GM19395 (cell line): ENCODE data around the gene SIL1.

ENCODE experiments used
- ATAC-seq: cut with Tn5 transposase; IDR thresholded peaks from one replicate; pipeline ENCODE4 v1.9.1; 2021; ENCODE audit warnings: mild to moderate bottlenecking, moderate library complexity; ENCODE audit not compliant: unreplicated experiment

Gene SIL1

DNA sequence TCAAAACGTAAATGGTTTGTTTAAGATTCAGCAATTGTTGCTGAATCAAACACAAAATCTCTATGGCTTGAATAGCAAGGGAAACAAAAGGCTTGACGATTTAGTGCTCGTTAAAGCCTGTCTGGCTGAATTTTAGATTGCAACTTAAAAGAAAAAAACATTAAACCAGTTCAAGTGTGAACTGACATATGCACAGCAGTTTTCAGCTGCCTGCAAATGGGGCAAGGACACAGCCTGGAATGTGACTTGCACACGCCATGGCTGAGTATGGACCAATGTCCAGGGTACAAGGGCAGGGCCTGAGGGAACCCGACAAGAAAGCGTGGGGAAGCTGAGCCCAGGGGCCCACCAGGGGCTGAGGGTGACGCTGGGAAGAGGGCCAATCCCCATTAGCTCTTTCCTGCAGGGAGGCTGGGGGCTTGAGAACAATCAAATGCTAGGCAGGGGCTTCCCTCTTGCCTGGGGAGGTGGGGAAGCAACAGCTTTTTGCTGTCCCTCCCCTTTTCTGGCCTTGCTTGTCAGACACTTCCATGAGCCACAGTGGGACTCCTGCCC, 233.4 kb downstream of the SIL1 start:
- ATAC-seq = no peak

DNA sequence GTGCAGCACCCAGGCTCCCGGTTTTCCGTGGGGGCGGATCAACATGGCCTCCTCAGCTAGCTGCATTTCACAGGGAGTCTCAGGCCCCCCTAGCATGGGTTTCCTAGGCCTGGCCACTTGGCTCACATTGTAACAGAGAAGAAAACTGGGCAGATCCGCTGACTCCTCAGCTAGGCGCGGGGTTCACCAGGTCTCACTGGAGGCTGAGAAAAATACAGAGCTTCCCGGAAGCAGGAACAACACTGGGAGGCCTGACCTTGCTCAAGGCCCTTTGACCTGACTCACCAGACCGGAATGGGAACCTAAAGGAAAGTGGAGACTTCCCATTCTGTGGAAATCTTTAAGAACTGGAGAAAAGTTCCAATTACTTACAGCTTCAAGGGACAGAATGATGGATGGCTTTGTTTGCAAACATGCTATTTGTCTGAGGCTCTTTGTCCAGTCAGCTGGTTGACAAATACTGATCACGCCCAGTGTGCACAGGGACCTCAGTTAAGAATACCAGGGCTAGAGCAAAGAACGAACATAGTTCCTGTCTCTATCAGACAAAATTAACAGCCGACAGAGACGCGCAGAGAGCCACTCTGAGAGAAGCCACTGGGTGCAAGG, 234.3 kb downstream of the SIL1 start:
- no peak for ATAC-seq

DNA sequence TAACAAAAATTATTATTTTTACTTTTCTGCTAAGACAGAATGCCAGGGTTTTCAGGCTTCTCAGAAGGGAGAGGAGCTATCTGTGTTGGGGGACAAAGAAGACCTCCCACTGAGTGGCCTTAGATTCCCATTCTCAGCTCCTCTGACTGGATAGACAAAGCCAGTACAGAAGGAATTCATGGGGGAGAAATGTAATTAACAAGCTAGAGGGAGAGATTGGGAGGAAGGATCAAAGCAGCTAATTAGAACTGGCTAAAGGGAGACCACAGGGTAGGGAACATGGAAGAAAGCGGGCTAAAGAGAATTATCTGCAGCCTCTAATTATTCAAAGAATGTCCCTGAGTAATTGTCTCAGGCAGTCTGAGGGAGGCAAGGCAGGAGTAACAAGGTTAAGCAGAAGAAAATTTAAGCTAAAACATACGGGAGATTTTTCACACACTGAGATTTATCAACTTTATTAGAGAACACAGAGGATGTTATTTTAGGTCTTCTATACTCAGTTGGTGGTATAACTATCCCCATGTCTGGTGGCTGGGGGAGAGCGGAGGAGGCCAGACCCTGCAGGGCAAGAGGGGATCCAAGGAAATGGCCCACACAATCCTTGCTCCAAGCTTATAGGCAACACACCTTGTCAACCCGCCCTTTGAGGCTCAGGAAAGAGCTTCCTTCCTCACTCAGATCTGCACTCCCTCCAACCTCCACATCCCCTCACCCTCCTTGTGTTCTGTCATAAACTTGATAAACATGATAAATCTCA, 235.4 kb downstream of the SIL1 start:
- ATAC-seq = no peak

DNA sequence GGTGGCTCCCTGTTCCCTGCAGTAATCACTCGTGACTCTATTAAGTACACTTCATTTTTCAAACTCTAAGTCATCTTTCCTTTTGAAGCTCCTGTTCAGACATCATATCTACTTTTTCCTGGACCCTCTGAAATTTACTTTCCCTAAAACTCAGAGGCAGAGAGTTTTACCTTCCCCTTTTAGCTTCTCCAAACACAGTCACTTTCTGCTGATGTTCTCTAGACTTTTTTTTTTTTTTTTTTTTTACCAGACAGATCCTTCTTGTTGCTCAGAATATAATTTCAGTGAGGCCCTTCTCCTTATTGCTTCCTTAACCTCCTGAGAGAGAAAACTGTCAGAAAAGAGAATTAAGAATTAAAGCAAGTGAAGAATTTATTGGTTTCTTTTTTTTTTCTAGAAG, 236.4 kb downstream of the SIL1 start:
- ATAC-seq = no peak

DNA sequence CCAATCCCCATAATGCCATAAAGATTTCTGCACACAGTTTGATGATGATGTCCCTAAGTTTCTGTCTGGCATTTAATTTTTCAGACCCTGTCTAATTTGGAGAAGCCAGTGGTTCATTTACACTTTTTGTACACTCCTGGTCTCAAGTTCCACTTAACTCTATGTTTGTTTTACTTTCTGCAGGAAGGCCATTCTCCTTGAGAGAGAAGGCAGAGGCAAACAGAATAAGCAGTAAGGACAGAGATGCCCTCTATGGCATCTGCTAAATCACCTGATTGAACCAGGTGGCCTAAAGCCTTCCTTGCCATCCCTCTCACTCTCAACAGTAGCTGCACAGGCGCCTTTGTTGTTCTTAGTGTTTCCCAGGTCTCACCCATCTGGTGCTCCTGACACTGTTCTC, 236.9 kb downstream of the SIL1 start:
- no peak for ATAC-seq

DNA sequence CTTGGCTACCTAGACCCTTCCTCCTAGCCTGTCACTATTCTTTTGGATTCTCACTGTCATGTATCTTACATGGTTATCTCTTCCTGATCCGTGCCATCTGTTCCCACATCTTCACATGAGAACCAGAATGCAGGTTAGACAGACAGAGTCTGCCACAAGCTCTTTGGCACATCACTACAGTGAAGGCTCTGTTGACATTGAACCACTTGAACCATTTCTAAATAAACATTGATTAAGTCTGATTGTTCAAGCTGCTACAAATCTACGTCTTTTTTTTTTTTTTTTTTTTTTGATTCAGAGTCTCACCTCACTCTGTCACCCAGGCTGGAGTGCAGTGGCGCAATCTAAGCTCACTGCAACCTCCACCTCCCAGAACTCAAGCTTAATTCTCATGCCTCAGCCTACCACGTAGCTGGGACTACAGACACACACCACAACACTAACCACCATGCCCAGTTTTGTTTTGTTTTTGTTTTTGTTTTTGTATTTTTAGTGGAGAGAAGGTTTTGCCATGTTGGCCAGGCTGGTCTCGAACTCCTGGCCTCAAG, 237.9 kb downstream of the SIL1 start:
- ATAC-seq = no peak

DNA sequence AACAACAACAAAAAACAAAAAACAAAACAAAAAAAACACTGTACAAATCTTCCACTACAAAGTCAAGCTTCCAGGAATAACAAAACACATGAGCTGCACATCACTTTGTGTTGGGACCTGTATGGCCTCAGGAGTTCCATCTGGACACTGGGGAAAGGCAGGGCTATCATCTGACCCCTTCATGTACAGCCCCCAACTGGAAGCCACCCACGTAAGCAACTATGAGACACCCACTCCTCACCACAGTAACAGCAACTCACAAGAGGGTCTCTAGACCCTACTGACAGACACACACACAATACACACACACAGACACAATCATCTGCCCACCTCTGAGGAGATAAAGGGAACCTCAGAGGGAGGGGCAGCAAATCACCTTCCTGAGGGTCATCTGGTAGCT, 241.4 kb downstream of the SIL1 start:
- no peak for ATAC-seq

DNA sequence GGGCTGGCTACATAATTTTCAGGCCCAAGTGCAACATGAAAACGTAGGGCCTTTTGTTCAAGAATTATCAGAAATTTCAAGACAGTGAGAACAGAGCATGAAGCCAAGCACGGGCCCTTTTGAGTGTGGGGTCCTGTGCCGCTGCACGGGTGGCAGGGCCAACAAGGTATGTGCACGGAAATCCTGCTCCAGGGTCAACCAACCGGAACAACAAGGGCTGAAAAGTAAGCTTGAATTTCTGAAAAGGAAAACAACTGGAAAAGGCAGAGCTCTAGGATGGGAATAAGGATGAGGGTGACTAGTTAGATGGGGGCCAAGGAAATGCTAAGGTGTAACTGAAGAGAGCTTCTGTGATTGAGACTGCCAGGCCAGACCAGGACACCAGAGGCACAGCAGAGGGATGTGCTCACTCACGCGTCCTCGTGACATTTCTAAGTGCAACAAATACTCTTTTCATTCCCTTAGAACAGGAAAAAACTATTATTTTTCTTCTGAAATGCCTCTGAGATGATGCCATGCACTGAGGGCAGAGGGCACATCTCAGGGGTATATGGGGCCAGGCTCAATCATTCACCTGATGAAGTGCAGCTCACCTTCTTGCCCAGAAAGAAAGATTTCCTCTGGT, 242.4 kb downstream of the SIL1 start:
- no peak for ATAC-seq

DNA sequence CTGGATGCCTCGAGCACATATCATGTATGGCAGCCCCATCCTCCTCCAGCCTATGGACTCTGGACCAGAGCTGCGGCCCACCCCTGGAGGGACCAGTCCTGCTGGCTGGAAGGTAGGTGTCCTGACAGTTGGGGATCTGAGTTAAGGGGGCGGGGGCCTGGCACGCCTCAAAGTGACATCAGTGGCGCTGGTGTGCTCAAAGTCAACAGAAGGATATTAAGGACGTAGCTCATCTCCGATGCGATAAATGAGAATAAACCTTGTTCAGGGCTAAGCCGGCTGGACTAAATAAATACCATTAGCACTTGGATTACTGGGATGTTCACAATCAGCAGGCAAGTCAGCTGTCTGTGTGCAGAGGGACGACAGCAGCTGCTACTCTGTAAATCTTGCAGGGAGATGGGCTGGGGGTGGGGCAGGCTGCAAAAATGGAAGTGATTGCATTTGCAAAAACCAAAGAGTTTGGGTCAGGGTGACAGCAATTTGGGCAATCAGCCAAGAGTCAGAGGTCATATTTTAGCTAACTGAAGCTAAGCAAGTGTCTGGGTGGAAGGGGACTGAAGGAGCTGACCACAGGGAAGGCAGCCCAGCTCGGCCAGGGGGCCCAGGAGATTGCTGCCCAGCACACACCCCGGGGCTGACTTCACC, 243.0 kb downstream of the SIL1 start:
- no peak for ATAC-seq

DNA sequence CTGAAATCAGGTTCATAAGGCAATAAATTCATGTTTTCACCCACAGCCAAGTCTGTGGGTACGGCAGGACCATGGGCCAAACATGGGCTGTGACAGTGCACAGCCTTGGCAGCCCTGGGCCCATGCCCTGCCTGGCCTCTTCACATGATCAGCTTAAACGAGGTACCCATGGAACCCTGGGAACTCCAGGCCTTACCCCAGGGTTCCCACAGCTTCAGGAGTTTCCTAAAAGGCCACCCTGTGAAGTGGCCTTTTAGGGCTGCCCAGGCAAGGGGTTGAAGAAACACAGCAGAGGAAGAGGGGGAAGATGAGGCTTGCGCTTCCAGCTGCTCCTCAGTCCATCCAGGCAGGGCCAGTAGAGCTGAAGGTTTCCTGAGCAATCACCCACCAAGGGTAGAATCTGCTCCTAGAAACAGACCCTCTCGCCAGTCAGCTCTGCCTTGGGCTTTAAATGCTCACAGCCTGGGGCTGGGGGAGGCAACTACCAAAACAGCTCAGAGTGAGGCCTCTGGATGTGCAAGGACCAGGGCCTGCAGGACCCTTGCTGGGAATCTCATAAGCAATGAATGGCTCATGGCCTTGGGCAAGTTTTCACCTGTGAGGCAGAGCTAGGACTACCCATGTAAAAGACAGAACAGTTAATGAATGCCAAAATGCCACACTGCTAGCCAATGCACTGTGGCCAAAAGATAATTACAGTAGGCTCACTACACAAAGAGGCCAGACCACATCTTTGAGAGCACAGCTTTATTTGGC, 243.7 kb downstream of the SIL1 start:
- no peak for ATAC-seq

DNA sequence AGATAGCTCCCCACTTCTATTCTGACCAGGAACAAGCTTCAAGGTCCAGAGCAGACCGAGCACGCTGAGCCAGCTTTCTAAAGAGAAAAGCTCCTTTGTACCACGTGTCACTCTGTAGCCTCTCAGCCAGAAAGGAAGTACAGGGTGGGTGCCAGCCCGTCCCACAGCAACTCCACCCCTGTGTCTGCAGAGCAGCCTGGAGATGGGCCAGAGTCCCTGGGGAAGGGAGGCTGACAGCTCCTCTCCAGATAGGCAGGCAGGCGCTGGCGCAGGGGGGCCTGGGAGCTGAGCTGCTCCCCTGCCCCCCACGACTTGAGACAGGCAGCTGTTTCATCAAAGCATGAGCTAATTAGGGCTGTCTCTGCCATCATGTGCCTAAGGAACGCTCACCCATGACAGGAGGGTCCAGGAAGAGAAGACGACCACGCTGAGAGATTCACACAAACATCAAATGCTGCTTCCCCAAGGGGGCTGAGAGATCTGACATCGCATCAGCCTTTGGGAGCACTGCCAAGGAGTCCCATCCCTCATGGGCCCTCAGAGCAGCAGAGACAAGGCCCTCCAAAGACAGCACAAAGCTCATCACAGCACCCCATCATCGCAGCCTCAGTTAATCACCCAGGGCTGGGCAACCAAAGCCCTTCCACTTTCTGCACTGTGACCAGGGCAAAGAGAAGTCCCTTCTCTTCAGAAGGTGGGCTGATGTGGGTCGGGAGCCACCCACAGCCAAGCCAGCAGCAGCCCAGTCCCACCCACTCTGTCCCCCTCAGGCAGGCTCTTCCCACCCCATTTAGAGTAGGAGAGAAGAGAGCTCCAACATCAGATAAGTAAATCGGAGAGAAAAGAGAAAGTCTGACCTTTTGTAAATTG, 244.5 kb downstream of the SIL1 start:
- ATAC-seq = peak; percentile 76

DNA sequence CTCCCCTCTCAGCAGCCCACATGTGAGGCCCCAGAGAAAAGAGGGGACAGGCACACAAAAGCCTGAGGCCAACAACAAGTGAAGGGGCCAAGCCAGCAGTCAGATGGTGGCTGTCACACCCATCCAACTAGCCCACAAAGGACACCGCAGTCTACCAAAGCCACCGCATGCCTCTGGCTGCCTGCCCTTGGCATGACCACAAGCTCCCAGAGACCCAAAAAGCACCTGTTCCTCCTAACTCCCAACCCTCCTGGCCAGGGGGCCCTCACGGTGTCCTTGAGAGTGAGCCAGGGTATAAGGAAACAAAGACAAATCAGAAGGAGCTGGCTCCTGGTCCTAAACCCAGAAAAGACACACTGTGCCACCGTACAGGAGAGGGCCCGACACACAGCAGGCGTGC, 245.2 kb downstream of the SIL1 start:
- ATAC-seq = no peak

DNA sequence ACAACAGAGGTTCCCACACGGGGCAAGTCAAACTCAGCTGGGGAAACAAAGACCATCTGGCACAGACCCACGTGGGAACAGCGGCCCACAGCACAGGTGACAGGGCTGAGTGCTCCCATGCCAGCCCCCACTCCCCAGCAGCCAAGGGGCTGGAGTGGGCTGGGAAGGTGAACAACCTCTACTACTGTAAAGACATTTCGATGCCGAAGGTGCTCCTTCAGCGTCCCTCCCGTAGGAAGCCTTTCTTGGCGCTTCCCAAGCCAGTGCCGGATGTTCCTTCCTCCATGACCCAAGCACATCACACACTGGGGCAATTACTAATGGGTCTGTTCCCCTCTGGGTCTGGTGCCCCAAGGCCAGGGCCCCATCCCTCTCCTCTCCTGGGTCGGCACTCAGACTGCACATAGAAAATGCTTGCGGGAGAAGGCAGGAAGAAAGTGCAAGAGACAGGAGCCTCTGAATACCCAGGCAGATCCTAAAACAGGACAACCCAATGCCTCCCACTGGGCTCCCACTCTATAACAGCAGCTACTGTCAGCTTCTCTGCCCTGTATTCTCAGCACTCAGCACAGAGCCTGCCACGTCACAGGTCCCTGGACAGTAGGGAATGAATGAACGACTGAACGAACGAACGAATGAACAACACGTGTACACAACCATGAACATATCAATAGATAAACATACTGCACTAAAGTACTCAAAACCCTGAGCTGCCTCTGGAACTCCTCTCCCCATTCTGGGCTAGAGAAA, 246.0 kb downstream of the SIL1 start:
- no peak for ATAC-seq

DNA sequence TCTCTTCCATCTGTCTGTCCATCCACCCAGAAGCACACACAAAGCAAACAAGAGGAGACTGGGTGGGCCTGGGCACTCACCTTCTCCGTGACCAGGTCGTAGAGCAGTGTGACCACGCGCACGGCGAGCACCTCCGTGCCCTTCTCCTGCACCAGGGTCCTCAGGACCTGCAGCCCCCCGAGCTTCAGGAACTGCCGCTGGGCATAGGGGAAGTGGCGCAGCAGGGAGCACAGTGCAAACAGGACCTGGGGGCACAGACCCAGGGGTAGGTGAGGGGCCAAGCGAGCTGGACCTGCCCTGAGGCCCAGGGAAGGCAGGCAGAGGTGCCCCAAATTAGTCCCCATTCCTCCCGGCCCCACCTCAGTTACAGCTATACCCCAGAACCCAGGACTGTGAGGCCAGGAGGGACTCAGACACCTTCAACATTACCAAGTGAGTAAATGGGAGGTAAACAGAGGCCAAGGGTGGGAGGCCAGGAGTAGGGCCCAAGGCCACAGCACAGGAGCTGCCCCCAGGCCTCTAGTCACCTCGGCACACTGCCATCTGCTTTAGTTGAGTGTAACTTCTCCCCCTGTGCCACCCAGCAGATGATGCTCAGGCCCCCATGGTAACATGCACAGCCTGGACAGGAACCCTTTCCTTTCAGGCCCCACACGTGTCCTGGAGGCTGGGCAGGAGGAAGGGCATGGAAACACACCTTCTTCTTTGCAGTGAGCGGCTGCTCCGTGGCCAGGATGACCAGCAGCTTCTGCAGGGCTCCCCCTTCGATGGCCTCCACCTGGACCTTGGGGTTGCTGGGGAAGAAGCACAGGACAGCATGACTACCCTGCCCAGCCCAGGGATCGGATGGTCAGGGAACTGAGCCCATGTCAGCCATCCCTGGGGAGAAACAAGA, 246.8 kb downstream of the SIL1 start:
- no peak for ATAC-seq

DNA sequence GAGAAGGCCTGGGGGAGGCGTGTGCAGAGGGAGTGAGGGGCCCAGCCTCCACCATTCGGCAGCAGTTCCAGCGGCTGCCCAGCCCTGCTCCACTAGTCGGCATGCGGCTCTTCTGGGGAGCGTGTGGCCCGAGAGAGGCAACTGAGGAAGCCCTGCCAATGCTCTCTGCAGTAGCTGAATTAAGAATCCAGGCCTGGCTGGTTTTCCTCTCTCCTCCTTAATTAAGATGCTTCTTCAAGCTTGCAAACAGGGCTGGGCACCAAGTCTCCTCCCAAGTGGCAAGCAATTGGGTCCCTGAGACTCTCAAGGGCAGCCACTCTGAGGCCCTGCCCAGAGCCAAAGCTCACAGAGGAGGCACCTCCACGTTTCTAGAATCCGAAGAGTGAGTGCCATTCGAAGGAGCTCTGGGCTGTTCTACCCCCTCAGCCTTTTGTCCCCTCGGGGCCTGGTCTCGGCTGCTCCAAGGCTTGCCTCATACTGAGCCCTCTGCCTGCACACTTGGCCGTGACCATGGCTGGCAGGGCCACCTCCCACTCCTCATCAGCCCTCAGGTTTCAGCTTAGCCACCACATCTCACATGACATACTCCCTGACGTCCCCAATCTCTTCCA, 247.6 kb downstream of the SIL1 start:
- no peak for ATAC-seq

DNA sequence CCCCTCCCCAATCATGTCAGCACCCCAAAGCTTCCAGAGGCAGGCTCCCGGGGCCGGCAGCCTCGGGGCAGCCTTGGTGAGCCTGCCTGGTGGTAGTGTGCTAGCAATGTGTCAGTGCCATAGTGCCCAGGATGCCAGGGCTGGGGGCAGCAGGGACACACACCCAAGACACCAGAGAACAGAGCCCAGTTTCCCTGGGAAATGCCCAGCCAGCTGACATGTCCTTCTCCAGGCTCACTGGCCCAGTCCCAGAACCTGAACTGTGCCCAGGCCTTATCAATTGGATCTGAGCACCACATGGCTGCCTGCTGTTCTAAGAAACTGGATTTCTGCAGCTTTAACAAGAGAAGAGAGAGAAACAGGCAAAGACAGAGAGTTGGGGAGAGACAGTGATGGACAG, 248.2 kb downstream of the SIL1 start:
- no peak for ATAC-seq

DNA sequence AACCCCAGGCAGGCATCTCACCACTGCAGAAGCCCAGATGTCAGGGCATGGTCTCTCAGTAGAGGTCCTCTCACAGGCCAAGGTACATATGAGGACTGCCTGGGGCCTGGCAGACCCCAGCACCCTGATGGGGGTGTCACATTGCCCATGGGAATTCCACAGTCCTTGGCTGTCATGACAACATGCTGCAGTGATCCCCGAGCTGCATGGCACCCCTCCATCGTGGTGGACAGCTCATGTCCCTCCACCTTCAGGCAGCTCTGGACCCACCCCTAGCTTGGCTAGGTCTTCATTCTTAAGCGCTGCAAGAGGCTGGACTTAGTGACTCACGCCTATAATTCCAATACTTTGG, 249.0 kb downstream of the SIL1 start:
- ATAC-seq = no peak
